Measurements from ENCODE around the gene RASL10B.

The RASL10B gene

GRCh38 chr17:35723735-35724134 is 7.7 kb upstream of the RASL10B start:
- DNase-seq, result no peak

GRCh38 chr17:35725058-35725457 is 6.4 kb upstream of the RASL10B start:
- no peak for DNase-seq

- DNase-seq, result no peak
Observed at GRCh38 chr17:35725802-35726126, 5.7 kb upstream of the RASL10B start.

GRCh38 chr17:35726127-35726952 is 5.1 kb upstream of the RASL10B start:
- DNase-seq, result no peak

GRCh38 chr17:35726953-35727460 is 4.4 kb upstream of the RASL10B start:
- DNase-seq, result no peak

- DNase-seq, result no peak
Observed at GRCh38 chr17:35727635-35728034, 3.8 kb upstream of the RASL10B start.

GRCh38 chr17:35728551-35728950 is 2.9 kb upstream of the RASL10B start:
- no peak for DNase-seq

- DNase-seq, result no peak
Observed at GRCh38 chr17:35729405-35729833, 2.0 kb upstream of the RASL10B start.

GRCh38 chr17:35730400-35731005 is 936 bp upstream of the RASL10B start:
- peak; percentile 13 for DNase-seq

- no peak for DNase-seq
Observed at GRCh38 chr17:35731917-35732805, 722 bp downstream of the RASL10B start.

GRCh38 chr17:35732806-35733136 is 1.3 kb downstream of the RASL10B start:
- no peak for DNase-seq

GRCh38 chr17:35733366-35733765 is 1.9 kb downstream of the RASL10B start:
- DNase-seq, result no peak

- DNase-seq, result no peak
Observed at GRCh38 chr17:35734396-35734795, 3.0 kb downstream of the RASL10B start.

GRCh38 chr17:35735036-35735805 is 3.8 kb downstream of the RASL10B start:
- no peak for DNase-seq

GRCh38 chr17:35736236-35736635 is 4.8 kb downstream of the RASL10B start:
- no peak for DNase-seq

- no peak for DNase-seq
Observed at GRCh38 chr17:35738519-35739133, 7.2 kb downstream of the RASL10B start.

GRCh38 chr17:35740216-35740615 is 8.8 kb downstream of the RASL10B start:
- DNase-seq, result no peak

GRCh38 chr17:35740997-35741931 is 9.8 kb downstream of the RASL10B start:
- DNase-seq, result peak; percentile 19

GRCh38 chr17:35742496-35742895 is 11.1 kb downstream of the RASL10B start:
- DNase-seq, result no peak

- no peak for DNase-seq
Observed at GRCh38 chr17:35742896-35743477, 11.5 kb downstream of the RASL10B start.
